LNCAP (cell line): ENCODE results near the gene HLF.

Experiments
- TF ChIP-seq, protein P1 (sequence below): fragments of 450-650 bp; IDR thresholded peaks from 2 replicates; pipeline ENCODE4 v1.5.1; 2017; ENCODE audit warnings: mild to moderate bottlenecking

HLF gene

DNA sequence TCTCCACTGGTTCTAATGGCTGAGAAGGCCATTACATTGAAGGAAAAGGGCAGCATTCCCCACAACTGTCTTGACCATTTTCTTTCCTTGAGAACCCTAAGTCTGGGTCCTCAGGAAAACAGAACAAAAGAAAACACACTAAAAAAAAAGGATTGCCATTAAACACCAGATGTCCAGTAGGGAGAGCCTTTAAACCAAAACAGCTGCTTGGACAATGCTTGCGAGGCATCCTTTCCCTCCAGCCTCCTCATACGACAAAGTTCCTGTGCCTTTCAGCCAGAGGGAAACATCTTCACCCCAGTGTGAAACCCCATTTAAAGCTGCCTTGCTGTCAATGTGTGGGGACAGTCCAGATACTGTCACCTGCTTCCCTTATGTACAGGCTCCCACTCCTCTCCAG lies 82.6 kb downstream of the HLF start:
- TF ChIP-seq, protein P1, sequence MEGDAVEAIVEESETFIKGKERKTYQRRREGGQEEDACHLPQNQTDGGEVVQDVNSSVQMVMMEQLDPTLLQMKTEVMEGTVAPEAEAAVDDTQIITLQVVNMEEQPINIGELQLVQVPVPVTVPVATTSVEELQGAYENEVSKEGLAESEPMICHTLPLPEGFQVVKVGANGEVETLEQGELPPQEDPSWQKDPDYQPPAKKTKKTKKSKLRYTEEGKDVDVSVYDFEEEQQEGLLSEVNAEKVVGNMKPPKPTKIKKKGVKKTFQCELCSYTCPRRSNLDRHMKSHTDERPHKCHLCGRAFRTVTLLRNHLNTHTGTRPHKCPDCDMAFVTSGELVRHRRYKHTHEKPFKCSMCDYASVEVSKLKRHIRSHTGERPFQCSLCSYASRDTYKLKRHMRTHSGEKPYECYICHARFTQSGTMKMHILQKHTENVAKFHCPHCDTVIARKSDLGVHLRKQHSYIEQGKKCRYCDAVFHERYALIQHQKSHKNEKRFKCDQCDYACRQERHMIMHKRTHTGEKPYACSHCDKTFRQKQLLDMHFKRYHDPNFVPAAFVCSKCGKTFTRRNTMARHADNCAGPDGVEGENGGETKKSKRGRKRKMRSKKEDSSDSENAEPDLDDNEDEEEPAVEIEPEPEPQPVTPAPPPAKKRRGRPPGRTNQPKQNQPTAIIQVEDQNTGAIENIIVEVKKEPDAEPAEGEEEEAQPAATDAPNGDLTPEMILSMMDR = no peak

DNA sequence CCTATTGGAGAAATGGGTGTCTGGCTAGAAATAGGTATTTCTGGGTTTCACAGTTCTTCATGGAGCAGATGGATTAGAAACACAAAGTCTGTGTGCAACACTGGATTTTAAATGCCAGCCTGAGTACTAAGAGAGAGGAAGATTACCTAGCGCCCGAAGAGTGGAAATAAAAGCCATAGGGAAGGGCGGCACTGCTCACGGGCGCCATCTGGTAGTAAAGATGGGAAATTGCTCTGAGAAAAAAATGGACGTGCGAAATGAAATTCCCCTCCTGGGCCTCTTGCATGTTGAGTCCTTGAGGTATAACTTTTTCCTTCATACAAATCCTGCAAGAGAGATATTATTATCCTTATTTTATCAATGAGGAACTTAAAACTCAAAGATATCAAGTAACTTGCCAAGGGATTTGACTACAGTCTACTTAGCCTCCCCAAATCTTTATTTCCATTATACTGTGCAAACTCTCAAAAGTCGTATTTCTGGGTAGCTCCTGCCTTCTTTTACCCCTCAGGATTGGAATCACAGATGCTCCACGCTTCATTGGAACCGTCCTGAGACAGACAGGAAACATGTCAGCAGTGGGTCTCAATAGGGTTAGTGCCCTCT lies 84.1 kb downstream of the HLF start:
- TF ChIP-seq, protein P1 = peak; percentile 82

DNA sequence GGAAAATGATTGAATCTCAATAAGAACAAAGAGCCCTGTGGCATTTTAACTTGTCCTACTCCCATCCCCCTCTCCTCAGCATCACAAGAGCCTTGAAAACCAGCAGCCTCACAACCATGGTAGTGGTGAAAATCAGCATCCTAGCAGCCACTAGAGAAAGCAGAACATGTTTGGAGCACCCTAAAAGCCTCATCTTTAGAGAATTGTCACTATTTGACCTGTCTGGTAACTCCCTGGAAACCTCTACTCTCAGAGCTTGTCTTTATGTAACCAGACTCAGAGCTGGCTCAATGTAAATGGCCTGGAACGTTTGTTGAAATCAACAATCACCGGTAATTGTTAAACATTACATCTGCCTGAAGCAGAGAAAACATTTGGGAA lies 86.1 kb downstream of the HLF start:
- TF ChIP-seq, protein P1 = no peak

DNA sequence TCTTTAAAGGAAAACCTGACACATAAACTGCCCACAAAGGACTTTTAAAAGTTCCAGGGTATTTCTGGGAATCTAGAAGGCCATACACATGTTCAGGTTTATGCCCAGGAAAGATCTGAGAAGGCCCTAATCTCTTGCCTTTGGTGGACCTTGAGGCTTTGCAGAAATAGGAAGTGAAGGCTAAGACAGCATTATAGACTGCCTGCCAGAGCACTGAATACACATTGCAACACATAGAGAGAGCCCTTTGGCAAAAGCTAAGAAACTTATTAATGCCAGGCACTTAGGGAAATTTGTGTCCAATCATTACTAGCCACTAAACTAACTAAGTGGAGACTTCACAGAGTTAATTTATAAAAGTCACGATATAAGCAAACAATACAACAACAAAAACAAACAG lies 86.5 kb downstream of the HLF start:
- TF ChIP-seq, protein P1 = no peak

DNA sequence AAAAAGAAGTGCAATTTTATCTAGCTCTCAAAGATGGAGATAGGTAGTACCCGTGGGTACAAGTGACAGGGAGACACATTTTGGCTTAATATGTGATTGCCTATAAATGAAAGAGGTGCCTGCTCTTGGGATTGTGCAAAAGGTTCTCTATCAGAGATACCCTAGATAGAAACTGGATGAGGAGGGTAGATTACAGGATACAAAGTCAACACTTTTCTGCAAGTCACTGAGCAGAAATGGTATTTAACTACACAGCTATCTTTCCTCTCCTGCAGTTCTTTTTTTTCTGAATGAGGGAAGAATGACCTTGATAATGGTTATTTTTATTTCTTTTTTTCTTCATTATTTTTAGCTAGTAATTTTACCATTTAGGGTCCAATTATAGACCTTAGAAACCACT lies 89.2 kb downstream of the HLF start:
- TF ChIP-seq, protein P1 = no peak

DNA sequence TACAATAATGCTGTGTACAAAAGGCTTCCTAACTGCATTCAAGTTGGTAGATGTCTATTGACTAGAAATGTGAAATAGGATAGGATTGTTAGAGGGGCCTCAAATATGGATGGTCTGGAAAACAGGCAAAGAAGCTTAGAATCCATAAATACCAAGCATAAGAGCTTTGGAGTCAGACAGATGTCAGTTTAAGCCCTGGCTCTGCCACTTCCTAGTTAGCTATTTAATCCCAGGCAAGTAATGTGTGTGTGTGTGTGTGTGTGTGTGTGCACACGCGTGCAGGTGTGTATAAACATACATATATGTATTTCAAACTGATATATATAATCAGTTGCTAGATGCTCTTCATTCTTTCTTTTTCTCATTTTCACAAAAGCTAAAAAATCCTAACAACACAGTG lies 90.2 kb downstream of the HLF start:
- TF ChIP-seq, protein P1 = no peak

DNA sequence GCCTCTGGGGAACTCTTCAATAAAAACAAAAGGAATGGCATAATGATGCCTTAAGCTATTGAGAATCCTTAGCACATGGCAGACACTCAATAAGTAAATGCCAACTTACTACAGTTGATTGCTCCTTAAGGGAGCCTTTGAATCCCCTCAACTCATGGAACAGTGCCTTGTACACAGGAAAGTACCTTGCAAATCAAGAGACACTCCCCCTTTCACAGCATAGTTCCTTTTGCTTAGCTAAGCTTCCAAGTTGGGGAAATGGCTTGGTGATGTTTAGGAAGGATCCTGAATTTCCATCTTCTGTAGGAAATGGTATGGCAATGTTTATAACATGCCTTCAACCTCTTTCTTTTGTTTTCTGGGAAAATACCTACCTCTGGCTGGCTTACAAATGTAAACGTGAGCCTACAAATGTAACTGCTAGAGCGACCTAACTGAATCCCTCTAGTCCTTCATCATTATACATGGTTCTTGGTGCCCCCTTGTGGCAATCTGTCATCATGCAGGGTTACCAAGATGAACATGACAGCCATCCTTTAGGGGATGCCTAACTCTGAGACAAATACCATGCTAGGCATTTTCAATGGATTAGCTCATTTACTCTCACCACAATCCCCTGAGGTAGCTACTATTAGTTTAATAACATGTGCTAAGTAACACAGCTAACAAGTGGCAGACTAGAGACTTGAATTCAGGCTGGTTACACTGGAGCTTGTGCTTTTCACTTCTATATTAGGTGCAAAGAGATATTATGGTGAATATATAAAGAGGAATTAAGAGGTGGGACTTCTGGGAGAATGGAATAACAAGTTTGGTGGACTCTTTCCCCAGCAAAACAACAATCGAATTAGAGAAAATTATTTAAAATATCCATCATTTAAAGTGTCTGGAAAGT lies 91.9 kb downstream of the HLF start:
- TF ChIP-seq, protein P1 = peak; percentile 91
